OCI-LY3 (cell line): ENCODE results near the gene GLB1L3.

ENCODE experiments used
- EZH2phosphoT487 ChIP-seq: fragments of 200-600 bp; shearing (Covaris generic); IDR thresholded peaks from 2 replicates; pipeline ENCODE4 v1.6.1; 2018; ENCODE audit warnings: antibody characterized with exemption, mixed run types, low read depth
- TF ChIP-seq, protein P1 (sequence below): fragments of 200-600, 300-600 bp; sonication (generic); IDR thresholded peaks from 2 replicates; pipeline ENCODE4 v1.5.1; 2014; ENCODE audit warnings: antibody characterized with exemption, low read length, low read depth

DNA sequence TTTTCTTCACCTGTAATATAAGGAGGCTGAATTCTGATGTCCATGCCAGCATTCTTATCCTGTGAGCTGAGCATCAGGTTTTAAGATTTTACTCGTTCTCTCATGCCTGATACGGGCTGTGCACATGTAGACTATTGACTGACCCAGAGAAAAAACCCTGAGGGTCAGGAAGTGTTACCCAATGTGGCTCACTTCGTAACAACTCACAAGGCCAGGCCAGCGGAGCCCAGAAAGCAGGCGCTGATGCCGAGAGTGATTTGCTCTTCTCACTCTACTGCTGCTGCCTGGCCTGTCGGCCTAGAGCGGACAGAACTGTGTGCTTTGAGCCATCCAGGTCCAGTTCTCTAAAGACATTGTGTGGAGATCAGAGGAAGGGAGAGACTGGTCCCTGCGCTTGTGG is 33.8 kb upstream of the GLB1L3 start:
- TF ChIP-seq, protein P1, sequence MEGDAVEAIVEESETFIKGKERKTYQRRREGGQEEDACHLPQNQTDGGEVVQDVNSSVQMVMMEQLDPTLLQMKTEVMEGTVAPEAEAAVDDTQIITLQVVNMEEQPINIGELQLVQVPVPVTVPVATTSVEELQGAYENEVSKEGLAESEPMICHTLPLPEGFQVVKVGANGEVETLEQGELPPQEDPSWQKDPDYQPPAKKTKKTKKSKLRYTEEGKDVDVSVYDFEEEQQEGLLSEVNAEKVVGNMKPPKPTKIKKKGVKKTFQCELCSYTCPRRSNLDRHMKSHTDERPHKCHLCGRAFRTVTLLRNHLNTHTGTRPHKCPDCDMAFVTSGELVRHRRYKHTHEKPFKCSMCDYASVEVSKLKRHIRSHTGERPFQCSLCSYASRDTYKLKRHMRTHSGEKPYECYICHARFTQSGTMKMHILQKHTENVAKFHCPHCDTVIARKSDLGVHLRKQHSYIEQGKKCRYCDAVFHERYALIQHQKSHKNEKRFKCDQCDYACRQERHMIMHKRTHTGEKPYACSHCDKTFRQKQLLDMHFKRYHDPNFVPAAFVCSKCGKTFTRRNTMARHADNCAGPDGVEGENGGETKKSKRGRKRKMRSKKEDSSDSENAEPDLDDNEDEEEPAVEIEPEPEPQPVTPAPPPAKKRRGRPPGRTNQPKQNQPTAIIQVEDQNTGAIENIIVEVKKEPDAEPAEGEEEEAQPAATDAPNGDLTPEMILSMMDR: no peak
- no peak for TF ChIP-seq EZH2phosphoT487
